Epithelial cell of proximal tubule (primary cell): Measurements from ENCODE around the gene NEK1. TPM values are rescaled to one million over a fixed set of nuclear protein-coding genes. Genes with fewer than 3 reads are reported as not detected.
"Not testable (repeated sequence)": the region's sequence is repeated elsewhere in the genome, so short reads cannot be mapped to it uniquely, and the experiment has no call there.

Experiments
- DNase-seq: peaks from one replicate; pipeline ENCODE4 v3.0.0-alpha.2; 2011; ENCODE audit warnings: low read depth
- H3K4me3 ChIP-seq: 2 replicates; pipeline ENCODE4 v1.5.1; 2011; ENCODE audit warnings: low read depth, mild to moderate bottlenecking, low read length
- total RNA-seq: library from RNA; depleted of rRNA; stranded (reverse); fragments of >200 nt; gene quantifications from 2 replicates; pipeline ENCODE4 v1.2.3, GENCODE V29; 2015
- TF ChIP-seq, protein P1 (sequence below): conservative IDR thresholded peaks from 2 replicates; pipeline ENCODE4 v1.5.1; 2012; ENCODE audit warnings: low read depth, mild to moderate bottlenecking, low read length

Gene NEK1
- total RNA-seq, 1 donor from 2014 or later: 8.0 TPM

DNA sequence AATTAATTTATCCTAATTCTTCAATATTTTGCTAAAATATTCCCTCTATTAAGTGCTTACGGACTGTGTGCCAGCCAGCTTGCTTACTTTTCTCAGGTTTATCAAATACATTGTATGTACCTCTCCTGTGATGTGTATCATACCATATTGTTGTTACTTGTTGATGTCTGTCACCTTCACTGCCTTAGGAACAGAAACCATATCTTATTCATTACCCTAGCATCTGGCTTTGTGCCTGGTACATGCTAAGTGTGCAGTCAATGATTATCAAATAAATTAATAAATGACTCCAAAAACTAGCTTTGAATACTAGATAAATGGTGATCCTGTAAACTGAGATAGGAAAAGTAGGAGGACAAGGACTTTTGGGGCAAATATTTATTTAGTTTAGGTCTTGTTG, 14.9 kb upstream of the NEK1 start:
- no peak overlapping the region for H3K4me3 ChIP-seq
- TF ChIP-seq, protein P1, sequence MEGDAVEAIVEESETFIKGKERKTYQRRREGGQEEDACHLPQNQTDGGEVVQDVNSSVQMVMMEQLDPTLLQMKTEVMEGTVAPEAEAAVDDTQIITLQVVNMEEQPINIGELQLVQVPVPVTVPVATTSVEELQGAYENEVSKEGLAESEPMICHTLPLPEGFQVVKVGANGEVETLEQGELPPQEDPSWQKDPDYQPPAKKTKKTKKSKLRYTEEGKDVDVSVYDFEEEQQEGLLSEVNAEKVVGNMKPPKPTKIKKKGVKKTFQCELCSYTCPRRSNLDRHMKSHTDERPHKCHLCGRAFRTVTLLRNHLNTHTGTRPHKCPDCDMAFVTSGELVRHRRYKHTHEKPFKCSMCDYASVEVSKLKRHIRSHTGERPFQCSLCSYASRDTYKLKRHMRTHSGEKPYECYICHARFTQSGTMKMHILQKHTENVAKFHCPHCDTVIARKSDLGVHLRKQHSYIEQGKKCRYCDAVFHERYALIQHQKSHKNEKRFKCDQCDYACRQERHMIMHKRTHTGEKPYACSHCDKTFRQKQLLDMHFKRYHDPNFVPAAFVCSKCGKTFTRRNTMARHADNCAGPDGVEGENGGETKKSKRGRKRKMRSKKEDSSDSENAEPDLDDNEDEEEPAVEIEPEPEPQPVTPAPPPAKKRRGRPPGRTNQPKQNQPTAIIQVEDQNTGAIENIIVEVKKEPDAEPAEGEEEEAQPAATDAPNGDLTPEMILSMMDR: no peak
- no peak for DNase-seq

DNA sequence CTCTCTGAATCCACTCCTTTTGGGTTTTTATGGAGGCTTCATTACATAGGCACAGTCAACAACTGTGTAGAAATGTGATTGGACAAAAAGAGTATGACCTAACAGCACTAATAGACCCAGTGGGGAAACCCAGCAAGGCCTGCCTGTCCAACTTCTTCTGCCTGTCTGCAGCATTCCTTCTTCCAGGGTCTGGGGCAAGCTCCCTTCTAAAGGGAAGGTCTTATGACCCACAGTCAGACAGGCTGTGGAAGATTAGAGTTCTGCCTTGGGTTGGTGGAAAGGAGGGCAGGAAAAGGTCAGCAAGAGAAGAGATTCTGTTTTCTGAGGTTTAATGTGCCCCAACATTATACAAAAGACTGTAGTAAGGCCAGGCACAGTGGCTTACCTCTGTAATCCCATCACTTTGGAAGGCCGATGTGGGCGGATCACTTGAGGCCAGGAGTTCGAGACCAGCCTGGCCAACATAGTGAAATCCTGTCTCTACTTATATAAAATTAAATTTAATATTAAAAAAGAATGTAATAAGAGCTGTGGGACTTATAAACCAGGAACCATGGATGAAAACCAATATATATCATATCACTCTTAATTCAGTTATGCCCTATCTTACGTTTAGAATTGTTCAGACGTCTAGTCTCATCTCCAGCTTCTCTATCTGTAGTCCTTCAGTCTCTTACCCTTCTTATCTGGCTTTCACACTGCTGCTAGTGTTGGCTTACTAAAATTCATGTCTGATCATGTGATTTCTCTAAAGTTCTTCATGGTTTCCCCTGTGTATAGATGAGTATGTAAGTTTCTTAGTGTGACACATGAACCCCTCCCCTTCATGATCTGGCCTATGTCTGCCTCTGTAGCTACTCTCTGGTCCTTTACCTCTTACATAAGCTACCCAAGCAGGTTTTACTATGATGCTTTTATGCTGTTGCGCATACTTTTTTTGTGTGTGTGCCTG, 14.2 kb upstream of the NEK1 start:
- TF ChIP-seq, protein P1: no peak
- no peak overlapping the region for H3K4me3 ChIP-seq
- no peak for DNase-seq

DNA sequence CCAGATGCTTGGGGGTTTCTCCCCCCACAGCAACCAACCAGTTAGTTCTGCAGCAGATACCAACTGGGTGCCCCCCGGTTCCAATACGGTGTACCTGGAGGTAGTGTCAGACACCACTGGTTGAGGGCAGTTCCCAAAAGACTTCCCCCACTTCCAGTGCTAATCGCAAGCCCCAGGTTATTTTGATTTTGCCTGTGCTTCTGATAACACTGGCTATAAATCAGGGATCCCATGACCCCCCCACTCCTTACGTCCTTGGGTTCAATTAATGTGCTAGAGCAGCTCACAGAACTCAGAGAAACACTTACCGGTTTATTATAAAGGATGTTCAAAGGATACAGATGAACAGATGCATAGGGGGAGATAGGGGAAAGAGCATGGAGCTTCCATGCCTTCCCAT, 13.5 kb upstream of the NEK1 start:
- TF ChIP-seq, protein P1: no peak
- DNase-seq: no peak
- no peak overlapping the region for H3K4me3 ChIP-seq

DNA sequence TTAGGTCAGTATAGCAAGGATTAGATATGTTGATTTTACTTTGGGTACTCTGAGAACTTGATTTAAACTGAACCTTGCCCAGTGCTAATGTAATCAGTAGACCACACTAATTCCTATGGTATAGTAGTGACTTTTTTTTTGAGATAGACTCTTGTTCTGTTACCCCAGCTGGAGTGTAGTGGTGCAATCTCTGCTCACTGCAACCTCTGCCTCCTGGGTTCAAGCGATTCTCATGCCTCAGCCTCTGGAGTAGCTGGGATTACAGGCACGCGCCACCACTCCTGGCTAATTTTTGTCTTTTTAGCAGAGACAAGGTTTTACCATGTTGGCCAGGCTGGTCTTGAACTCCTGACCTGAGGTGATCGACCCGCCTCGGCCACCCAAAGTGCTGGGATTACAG, 11.6 kb upstream of the NEK1 start:
- H3K4me3 ChIP-seq, DNase-seq: not testable (repeated sequence)

DNA sequence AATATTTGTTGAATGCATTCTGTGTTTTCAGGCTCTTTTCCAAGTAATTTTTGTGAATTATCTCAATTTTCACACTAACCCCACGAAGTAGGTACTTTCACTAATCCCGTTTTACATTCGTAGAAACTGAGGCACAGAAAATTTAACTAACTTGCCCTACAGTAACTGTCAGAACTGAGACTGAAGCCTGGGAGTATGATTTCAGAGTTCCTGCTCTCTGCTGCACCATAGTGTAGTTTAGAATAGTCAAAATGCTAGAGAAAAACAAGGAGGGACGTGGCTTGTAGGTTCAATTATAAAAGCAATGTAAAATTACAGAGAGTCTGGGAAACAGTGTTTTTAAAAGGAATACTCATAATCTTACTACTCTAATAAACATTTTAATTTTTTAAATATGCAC, 10.2 kb upstream of the NEK1 start:
- no peak for DNase-seq
- TF ChIP-seq, protein P1: no peak
- peak overlapping the region; percentile 65 for H3K4me3 ChIP-seq

DNA sequence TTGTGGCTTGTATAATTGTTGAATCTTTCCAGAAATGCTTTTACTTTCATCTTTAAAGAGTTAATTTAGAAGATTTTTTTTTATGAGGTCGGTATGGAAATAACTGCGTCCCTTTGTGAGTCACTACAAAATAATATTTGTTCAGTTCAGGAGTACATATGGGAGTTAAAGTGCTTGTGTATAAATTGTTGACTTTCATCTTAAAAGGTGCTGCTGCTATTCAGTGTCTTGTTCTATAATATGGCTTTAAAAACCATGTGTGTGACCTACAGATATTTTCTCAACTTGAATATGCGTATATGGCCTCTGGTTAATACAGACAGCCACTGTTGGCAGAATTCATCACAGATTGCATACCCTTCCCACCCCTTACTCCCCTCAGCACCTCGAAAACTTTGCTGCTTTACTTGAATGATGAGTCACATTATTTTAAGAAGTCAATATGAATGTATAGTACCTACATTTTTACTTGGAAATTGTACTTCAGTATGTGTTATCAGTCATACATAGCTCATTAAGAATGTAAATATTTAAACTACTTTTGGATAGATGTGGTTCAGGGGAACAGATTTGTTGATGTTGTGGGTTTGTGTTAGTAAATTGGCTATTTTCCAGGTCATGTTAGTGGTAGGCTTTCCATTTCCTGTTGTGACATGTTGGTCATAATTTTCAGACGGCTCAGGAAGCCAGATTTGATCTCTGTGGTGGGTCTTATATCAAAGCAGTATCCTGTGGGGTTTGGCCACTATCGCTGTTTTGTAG, 9.5 kb upstream of the NEK1 start:
- peak overlapping the region; percentile 65 for H3K4me3 ChIP-seq
- TF ChIP-seq, protein P1: no peak
- no peak for DNase-seq

DNA sequence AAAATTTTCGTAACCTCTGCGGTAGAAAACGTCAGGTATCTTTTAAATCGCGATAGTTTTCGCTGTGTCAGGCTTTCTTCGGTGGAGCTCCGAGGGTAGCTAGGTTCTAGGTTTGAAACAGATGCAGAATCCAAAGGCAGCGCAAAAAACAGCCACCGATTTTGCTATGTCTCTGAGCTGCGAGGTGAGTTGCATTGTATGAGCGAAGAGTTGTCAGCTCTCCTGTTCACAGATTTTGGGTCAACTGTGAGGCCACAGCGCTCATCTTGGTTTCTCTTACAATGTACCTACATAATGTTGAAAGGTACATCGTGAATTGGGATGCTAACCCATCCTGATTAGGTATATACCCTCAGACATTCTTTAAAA, 8.5 kb upstream of the NEK1 start:
- TF ChIP-seq, protein P1: no peak
- DNase-seq: no peak
- H3K4me3 ChIP-seq: peak overlapping the region; percentile 65
